Body of pancreas (tissue), 4 donors: ENCODE data around the gene DMD.

Source experiments
- POLR2A ChIP-seq, 3 donors: fragments of 450-650 bp; IDR thresholded peaks; one replicate each; pipeline ENCODE4 v1.6.1; 2016; ENCODE audit warnings: antibody characterized with exemption in 3 of 3, mild to moderate bottlenecking in 2 of 3
- TF ChIP-seq, protein P1 (sequence below), 7 experiments: fragments of 450-650 bp in 4 of 7; fragments of 200-600 bp in 3 of 7; sonication (generic) in 3 of 7; IDR thresholded peaks; one replicate each; pipeline ENCODE4 v1.5.1; 2016 to 2019; ENCODE audit warnings: antibody characterized with exemption in 7 of 7

DNA sequence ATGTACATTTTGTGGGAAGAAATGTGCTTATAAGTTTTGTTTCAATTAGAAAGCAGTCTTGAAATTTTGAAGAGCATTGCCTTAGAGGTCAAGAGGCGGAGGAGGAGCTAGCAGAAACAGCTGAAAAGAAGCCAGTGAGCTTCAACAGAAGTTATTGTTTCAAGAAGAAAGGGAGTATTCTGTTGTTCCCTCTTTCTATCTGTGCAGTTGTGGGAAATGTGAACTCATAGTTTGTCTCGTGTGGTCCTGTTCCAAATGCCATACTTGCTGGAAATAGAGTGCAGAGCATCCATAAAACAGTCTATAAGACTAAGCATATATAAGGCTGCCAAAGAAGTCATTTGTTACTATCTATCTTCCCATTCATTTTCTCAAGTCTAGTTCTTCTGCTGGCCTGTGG, 1015.7 kb downstream of the DMD start:
- no peak for TF ChIP-seq POLR2A (IDR thresholded peaks at IDR 0.05)
- TF ChIP-seq, protein P1, sequence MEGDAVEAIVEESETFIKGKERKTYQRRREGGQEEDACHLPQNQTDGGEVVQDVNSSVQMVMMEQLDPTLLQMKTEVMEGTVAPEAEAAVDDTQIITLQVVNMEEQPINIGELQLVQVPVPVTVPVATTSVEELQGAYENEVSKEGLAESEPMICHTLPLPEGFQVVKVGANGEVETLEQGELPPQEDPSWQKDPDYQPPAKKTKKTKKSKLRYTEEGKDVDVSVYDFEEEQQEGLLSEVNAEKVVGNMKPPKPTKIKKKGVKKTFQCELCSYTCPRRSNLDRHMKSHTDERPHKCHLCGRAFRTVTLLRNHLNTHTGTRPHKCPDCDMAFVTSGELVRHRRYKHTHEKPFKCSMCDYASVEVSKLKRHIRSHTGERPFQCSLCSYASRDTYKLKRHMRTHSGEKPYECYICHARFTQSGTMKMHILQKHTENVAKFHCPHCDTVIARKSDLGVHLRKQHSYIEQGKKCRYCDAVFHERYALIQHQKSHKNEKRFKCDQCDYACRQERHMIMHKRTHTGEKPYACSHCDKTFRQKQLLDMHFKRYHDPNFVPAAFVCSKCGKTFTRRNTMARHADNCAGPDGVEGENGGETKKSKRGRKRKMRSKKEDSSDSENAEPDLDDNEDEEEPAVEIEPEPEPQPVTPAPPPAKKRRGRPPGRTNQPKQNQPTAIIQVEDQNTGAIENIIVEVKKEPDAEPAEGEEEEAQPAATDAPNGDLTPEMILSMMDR (IDR thresholded peaks at IDR 0.05): no peak
